ENCODE data around the gene CCIN.

Gene CCIN

DNA sequence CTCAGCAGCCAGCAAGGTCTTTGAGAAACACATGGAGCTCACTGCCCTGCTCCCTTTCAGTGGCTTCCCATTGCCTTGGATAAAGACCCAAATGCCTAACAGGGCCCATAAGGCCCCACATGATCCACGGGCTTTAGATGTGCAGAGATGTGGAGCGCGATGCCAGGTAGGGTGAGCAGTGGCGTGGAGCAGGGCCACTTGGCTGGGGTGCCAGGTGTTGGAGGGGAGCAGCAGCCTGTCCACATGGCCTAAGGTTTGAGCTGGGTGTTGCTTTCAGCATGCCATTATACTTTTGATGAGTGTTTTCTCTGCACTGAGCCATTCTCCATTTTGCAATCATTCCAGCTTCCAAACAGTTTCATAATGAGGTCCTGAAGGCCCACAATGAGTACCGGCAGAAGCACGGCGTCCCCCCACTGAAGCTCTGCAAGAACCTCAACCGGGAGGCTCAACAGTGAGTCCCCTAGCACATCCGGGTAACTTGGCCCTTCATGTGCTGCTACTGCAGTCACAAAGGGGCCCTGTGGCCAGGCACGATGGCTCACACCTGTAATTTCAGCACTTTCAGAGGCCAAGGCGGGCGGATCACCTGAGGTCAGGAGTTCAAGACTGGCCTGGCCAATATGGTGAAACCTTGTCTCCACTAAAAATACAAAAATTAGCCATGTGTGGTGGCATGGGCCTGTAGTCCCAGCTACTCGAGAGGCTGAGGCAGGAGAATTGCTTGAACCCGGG, 21.6 kb upstream of the CCIN start:
- H4K20me1 ChIP-seq (ENCODE audit: low read depth, low read length) = no peaks in the 10 kb centered on the region
- no peaks in the 10 kb centered on the region for H3F3A ChIP-seq (ENCODE audit: insufficient read depth)
- no peak overlapping the region for H3K4me2 ChIP-seq (ENCODE audit: low read depth, low read length, poor library complexity, severe bottlenecking)
- no peak overlapping the region for H3K4me3 ChIP-seq (ENCODE audit: insufficient read depth, low read length, poor library complexity, severe bottlenecking)
- H3K9me2 ChIP-seq (replicated peaks; ENCODE audit: insufficient read depth, low read length) = no peaks in the 10 kb centered on the region
- H2AFZ ChIP-seq (ENCODE audit: low read depth, low read length, severe bottlenecking) = no peak overlapping the region
- no peak overlapping the region for H3K27ac ChIP-seq (ENCODE audit: low read depth, low read length)
- TF ChIP-seq, protein P1, sequence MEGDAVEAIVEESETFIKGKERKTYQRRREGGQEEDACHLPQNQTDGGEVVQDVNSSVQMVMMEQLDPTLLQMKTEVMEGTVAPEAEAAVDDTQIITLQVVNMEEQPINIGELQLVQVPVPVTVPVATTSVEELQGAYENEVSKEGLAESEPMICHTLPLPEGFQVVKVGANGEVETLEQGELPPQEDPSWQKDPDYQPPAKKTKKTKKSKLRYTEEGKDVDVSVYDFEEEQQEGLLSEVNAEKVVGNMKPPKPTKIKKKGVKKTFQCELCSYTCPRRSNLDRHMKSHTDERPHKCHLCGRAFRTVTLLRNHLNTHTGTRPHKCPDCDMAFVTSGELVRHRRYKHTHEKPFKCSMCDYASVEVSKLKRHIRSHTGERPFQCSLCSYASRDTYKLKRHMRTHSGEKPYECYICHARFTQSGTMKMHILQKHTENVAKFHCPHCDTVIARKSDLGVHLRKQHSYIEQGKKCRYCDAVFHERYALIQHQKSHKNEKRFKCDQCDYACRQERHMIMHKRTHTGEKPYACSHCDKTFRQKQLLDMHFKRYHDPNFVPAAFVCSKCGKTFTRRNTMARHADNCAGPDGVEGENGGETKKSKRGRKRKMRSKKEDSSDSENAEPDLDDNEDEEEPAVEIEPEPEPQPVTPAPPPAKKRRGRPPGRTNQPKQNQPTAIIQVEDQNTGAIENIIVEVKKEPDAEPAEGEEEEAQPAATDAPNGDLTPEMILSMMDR (IDR thresholded peaks at IDR 0.05; ENCODE audit: insufficient read depth, low read length, poor library complexity, severe bottlenecking) = no peak
- TF ChIP-seq EZH2phosphoT487 (conservative IDR thresholded peaks at IDR 0.05; ENCODE audit: low read length) = no peak
- no peaks in the 10 kb centered on the region for H3K36me3 ChIP-seq (ENCODE audit: low read length)
- no peak overlapping the region for H3K9ac ChIP-seq (ENCODE audit: low read length)
- no peaks in the 10 kb centered on the region for H3K79me2 ChIP-seq (ENCODE audit: insufficient read depth, low read length)
- no peaks in the 10 kb centered on the region for H3K27me3 ChIP-seq (ENCODE audit: low read length)
- no peaks in the 10 kb centered on the region for H3K9me3 ChIP-seq (ENCODE audit: insufficient read depth, low read length)

DNA sequence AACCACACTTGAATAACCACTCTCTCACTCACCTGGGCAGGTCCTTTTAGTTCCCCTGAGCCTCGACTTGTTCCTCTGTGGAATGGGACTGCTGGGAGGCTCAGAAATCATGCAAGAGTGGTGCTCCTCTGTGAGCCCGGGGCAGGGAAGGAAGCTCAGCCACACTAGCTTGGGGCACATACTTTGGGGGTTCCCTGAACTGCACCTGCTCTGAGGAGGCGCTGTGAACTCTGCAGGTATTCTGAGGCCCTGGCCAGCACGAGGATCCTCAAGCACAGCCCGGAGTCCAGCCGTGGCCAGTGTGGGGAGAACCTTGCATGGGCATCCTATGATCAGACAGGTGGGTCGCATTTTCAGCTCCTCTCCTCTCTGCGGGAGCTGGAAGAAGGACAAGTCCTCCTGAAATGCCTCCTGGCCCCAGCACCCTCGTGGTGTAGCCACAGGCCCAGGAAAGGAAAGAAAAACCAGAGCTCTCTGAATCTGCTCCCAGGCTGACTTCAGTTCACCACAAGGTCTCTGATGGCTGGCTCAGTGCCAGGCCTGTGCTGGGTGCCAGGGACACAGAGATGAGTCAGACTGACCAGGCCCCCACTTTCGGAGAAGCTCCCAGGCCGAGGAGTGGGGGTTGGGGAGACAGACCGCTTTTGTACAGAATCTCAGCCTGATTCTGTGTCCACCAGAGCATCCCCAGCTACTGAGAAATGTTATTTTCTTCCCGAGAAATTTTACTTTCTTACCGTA, 20.7 kb upstream of the CCIN start:
- TF ChIP-seq, protein P1 (IDR thresholded peaks at IDR 0.05; ENCODE audit: insufficient read depth, low read length, poor library complexity, severe bottlenecking) = no peak
- no peak for TF ChIP-seq EZH2phosphoT487 (conservative IDR thresholded peaks at IDR 0.05; ENCODE audit: low read length)
- Histone ChIP-seq H3K27ac (ENCODE audit: low read depth, low read length) (no peak overlapping the region), H3F3A (ENCODE audit: insufficient read depth) (no peaks in the 10 kb centered on the region), H3K4me2 (ENCODE audit: low read depth, low read length, poor library complexity, severe bottlenecking) (no peak overlapping the region), H3K79me2 (ENCODE audit: insufficient read depth, low read length) (no peaks in the 10 kb centered on the region), H3K4me3 (ENCODE audit: insufficient read depth, low read length, poor library complexity, severe bottlenecking) (no peak overlapping the region), H3K27me3 (ENCODE audit: low read length) (no peaks in the 10 kb centered on the region), H4K20me1 (ENCODE audit: low read depth, low read length) (no peaks in the 10 kb centered on the region), H3K9me3 (ENCODE audit: insufficient read depth, low read length) (no peaks in the 10 kb centered on the region), H2AFZ (ENCODE audit: low read depth, low read length, severe bottlenecking) (no peak overlapping the region), H3K36me3 (ENCODE audit: low read length) (no peaks in the 10 kb centered on the region), H3K9ac (ENCODE audit: low read length) (no peak overlapping the region), H3K9me2 (replicated peaks; ENCODE audit: insufficient read depth, low read length) (no peaks in the 10 kb centered on the region)

DNA sequence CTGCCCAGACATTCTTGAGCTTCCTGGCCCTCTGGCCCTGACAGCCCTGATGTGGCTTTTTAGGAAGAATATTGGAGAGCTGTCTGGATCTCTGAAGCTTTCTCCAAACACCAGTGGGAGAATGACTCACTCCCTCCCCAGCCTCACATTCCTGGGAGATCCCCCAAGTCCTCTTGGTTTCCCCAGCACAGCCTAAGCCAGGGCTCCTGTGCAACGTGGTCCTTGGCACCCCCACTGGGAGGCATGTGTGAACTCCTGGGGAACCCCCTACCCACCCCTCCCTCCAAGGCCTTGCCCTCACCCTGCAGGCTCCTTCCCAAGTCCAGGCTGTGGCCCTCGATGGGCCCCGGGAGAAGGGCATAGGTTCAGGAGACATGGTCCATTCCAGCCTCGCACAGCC, 20.0 kb upstream of the CCIN start:
- Histone ChIP-seq H2AFZ (ENCODE audit: low read depth, low read length, severe bottlenecking) (no peak overlapping the region), H3K79me2 (ENCODE audit: insufficient read depth, low read length) (no peaks in the 10 kb centered on the region), H3K9me3 (ENCODE audit: insufficient read depth, low read length) (no peaks in the 10 kb centered on the region), H3K9me2 (replicated peaks; ENCODE audit: insufficient read depth, low read length) (no peaks in the 10 kb centered on the region), H3K9ac (ENCODE audit: low read length) (no peak overlapping the region), H4K20me1 (ENCODE audit: low read depth, low read length) (no peaks in the 10 kb centered on the region), H3F3A (ENCODE audit: insufficient read depth) (no peaks in the 10 kb centered on the region), H3K27ac (ENCODE audit: low read depth, low read length) (no peak overlapping the region), H3K36me3 (ENCODE audit: low read length) (no peaks in the 10 kb centered on the region), H3K4me2 (ENCODE audit: low read depth, low read length, poor library complexity, severe bottlenecking) (no peak overlapping the region), H3K27me3 (ENCODE audit: low read length) (no peaks in the 10 kb centered on the region), H3K4me3 (ENCODE audit: insufficient read depth, low read length, poor library complexity, severe bottlenecking) (no peak overlapping the region)
- TF ChIP-seq EZH2phosphoT487 (conservative IDR thresholded peaks at IDR 0.05; ENCODE audit: low read length) = no peak
